GM19397 (cell line): Measurements from ENCODE around the gene MRPL54.

Source experiments
- ATAC-seq: cut with Tn5 transposase; IDR thresholded peaks from one replicate; pipeline ENCODE4 v1.9.1; 2021; ENCODE audit warnings: mild to moderate bottlenecking, moderate library complexity; ENCODE audit not compliant: unreplicated experiment

Gene MRPL54

GRCh38 chr19:3762501-3763459 lies at the start of gene MRPL54:
MRPL54 (plus strand) TSS chr19:3762682; CDS start chr19:3762701, 19 bp downstream.
- ATAC-seq, result peak; percentile 84

- ATAC-seq, result no peak
Observed at GRCh38 chr19:3716147-3716668, 46.3 kb upstream of the MRPL54 start.

DNA sequence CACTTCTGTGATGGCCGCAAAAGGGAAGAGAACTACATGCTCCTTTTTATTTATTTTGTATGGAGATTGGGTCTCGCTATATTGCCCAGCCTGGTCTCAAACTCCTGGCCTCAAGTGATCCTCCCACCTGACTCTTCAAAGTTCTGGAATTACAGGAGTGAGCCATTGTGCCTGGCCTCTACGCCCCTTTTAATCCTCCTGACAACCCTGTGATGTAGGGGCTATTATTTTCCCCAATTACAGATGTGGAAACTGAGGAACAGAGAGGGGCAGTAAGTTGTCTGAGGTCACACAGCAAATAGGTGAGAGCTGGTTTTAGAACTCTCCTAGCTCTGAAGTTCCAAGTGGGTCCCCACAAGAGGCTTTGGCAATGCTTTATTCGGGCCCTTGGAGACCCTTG lies 42.6 kb upstream of the MRPL54 start:
- ATAC-seq, result no peak

GRCh38 chr19:3720349-3720917 lies 42.0 kb upstream of the MRPL54 start:
- ATAC-seq, result no peak

- ATAC-seq, result no peak
Observed at GRCh38 chr19:3721131-3721886, 41.2 kb upstream of the MRPL54 start.

DNA sequence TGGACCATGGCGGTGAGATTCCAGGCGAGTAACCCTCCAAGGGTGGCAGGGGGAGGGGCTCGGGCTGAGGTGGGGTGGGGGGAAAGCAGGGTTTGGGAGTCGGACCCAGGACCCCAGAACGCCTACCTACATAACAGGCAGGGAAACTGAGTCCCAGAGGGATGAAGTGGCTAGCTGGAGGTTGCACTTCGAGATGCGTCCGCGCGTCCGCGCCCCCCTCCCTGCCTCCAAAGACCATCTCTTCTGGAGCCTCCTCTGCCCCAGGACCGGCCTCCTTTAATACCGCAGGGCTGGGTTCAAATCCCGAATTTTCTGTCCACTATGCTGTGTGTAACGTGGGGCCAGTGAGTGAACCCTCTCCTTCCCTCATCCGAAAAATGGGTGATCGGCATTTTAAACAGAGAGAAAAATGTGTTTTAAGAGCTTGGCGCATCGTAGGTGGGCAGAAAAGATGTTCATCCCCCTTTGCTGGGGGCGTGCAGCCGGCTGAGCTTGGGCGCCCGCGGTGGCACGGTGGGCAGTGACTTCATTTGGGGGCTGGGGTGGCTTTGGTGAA lies 40.5 kb upstream of the MRPL54 start:
- ATAC-seq, result no peak

- no peak for ATAC-seq
Observed at GRCh38 chr19:3722443-3723109, 39.9 kb upstream of the MRPL54 start.

DNA sequence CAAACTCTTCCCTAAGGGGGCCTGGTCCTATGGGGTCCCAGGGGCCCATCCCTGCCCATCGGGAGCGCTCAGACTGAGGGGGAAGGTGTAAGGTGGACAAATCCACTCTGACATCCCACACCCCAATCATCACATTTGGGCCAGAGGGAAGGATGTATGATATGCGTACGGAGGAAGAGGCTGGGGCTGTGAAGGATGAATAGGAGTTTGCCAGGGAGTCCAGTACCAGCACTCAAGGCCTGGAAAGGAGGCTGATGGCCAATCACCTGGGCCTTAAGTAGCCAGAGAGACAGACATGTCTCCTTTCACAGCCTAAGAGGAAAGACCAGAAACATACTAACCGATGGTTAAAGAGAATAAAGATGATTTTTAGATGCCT lies 39.4 kb upstream of the MRPL54 start:
- ATAC-seq, result no peak

GRCh38 chr19:3723883-3724282 lies 38.6 kb upstream of the MRPL54 start:
- ATAC-seq, result no peak

DNA sequence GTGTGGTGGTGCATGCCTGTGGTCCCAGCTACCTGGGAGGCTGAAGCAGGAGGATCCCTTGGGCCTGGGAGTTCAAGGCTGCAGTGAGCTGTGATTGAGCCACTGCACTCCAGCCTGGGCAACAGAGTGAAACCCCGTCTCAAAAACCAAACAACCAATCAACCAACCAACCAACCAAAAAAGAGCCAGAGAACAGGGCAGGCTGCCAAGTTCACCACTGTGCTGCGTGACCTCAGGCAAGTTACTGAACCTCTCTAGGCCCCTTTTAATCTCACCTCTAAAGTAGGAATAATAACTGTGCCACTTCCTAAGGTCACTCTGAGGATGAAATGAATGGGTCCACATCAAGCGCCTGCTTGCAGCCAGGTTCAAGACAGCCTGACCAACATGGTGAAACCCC lies 37.4 kb upstream of the MRPL54 start:
- ATAC-seq, result no peak

- no peak for ATAC-seq
Observed at GRCh38 chr19:3725640-3726310, 36.7 kb upstream of the MRPL54 start.

- ATAC-seq, result no peak
Observed at GRCh38 chr19:3730457-3730958, 32.0 kb upstream of the MRPL54 start.

DNA sequence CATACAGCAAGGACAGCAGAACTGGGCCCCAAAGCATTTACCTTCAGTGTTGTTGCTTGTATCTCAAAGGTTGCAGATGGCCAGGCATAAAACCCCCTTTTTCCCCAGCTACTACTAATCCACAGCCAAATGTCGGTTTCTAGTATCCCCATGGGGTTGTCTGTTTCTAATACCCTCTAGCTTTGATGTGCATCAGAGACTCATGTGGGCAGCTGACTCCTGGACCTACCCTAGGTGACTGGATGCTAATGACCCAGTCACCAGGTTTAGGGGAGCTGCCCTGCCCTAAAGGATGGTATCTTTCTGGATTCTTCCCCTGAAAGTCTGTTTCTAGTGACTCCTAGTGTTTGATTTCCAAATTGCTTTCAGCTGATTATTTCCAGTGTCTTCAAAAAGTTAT lies 30.4 kb upstream of the MRPL54 start:
- no peak for ATAC-seq

- ATAC-seq, result no peak
Observed at GRCh38 chr19:3733549-3734309, 28.8 kb upstream of the MRPL54 start.

DNA sequence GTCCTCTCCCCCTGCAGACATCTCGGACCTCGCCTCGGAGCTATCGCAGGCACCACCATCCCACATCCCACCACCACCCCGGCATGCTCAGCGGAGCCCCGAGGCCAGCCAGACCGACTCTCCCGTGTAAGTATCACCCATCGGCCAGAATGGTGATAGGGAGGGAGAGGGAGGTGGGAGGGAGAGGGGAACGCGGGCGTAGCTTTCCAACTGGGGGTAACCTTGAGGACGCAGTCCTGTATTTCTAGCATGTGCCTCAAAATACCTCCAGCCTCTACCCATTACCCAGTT lies 28.2 kb upstream of the MRPL54 start:
- no peak for ATAC-seq

DNA sequence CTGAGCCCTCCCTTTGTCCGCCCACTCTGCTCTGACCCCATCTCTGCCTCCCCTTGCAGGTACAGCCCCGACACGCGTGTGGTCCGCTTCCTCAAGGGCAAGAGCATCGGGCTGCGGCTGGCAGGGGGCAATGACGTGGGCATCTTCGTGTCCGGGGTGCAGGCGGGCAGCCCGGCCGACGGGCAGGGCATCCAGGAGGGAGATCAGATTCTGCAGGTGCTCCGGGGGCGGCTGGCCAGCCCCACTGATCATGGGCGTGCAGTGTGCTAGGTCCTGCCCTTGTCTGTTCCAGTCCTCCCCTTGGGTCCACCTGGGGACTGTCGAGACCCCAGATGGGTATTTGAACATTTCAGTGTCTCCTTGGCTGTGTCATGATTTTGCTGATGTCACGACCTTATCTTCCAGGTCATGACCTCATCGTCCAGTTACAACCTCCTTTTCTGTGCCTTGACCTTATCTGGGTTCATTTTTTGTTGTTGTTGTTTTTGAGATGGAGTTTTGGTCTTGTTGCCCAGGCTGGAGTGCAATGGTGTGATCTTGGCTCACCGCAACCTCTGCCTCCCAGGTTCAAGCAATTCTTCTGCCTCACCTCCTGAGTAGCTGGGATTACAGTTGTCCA lies 26.3 kb upstream of the MRPL54 start:
- no peak for ATAC-seq

GRCh38 chr19:3737487-3738205 lies 24.8 kb upstream of the MRPL54 start:
- ATAC-seq, result no peak
